GM18861 (cell line): ENCODE results near the gene C9orf72.
"Not testable (repeated sequence)": the region's sequence is repeated elsewhere in the genome, so short reads cannot be mapped to it uniquely, and the experiment has no call there.

Experiments
- ATAC-seq: cut with Tn5 transposase; IDR thresholded peaks from one replicate; pipeline ENCODE4 v1.9.1; 2021; ENCODE audit not compliant: unreplicated experiment

C9orf72 gene

GRCh38 chr9:27519466-27520465 is 53.5 kb downstream of the C9orf72 start:
- ATAC-seq, result no peak

DNA sequence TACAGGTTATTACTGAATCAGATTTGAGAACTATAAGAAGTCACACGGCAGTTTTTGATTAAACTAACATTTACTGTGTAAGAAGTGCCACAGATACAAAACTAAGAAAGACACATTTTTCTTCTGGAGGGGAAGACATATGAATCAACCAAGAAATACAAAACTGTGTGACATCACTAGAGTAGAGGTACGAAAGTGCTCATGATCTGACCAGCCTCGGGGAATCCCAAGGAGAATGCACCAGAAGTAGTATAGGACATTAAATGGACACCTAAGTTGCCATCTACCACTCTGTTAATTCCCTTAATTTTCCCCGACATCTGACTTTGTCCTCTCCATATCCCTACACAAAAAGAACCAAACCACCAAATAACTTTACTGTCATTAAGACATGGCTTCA is 54.5 kb downstream of the C9orf72 start:
- ATAC-seq, result no peak

DNA sequence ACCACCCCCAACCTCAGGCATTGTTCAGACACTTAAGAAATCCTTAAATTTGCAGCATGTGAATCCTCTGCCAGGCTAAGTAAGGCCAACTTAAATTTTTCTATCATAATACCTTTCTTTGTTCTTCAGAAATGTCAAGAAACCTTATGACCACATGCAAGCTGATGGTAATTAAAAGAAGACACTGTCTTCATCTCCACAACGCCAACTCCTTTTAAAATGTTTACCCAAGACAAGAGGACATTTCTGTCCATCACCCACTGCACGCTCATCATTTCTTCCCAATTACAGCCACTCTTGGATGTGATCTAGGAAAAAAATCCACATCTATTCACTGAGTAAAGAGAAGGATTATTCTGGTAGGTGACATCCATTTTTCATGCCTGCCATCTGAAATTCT is 55.3 kb downstream of the C9orf72 start:
- no peak for ATAC-seq

- ATAC-seq, result no peak
These were observed 58.7 kb downstream of the C9orf72 start for GRCh38 chr9:27514551-27514950.

DNA sequence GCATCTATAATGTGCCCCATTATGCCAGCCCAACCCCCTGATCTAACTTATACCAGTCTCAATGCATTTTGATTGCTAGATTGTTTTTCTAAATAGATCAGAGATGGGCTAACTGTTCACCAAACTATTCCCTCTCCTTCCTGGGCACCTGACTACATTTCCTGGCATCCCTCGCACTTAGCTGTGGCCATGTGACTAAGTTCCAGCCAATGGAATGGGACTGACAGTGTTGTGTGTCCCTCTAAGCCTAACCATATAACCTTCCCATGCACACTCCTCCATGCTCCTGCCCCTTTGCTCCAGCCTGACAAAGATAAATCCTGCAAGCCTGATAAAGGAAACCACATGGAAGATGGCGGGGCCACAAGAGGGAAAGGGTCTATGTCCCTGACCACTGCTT is 61.5 kb downstream of the C9orf72 start:
- ATAC-seq, result no peak

DNA sequence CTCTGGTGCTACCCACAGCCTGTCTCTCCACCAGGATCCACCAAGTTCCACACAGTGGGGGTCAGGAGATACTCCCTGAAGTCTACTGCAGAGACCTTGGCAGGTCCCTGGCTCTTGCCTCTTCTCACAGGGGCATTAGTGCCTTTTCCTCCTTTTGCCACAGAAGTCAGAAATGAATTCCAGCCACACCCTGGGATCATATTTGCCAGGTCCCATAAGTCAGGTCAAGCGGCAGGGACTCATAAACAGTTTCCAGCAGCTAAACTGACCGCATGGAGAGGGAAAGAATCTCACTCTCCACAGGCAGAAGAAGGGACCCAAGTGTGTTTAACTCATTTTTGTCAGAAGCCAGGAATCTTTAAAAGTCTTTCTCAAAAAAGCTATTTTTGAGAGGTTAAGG is 62.5 kb downstream of the C9orf72 start:
- ATAC-seq, result no peak

GRCh38 chr9:27506981-27507380 is 66.3 kb downstream of the C9orf72 start:
- ATAC-seq, result no peak

DNA sequence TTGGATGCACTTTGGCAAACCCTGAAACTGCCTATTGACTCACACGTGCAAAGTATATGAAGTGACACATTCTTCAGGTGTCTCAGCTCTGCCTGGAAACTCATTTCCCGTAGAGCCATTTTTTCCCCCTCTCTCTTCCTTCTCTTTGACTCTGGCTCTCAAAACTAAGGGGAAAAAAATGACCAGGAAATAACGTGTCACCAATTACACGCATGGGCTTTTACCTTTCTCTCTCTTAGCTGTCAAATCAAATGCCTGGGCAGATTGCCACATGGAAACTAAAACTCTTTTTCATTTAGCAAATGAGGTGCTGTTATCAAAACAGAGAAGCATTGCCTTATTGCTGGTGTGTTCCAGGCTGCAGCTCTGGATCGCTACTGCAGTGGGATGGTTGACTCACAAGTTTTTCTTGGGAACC is 67.5 kb downstream of the C9orf72 start:
- no peak for ATAC-seq

- no peak for ATAC-seq
These were observed 69.0 kb downstream of the C9orf72 start for GRCh38 chr9:27504259-27504658.

DNA sequence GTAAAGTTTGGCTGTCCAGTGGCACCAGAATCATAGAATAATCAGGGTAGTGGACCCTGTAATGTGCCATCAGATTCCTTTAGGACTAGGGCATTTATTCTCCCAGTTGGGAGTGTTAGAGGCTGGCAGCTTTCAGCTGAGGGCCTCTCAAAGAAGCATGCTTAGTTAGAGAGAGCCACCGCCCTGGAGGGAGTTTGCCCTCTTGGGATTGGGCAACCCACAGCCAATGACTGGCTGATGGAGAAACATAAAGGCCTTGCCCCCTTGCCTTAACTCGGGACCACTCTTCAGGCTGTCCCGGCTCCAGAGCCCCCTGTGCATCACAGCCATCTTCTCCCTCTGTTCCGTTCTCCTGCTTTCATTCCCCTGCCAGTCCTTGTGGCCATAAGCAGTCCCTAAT is 69.7 kb downstream of the C9orf72 start:
- no peak for ATAC-seq

DNA sequence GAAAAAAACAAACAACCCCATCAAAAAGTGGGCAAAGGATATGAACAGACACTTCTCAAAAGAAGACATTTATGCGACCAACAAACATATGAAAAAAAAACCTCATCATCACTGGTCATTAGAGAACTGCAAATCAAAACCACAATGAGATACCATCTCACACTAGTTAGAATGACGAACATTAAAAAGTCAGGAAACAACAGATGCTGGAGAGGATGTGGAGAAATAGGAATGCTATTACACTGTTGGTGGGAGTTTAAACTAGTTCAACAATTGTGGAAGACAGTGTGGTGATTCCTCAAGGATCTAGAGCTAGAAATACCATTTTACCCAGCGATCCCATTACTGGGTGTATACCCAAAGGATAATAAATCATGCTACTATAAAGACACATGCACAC is 72.4 kb downstream of the C9orf72 start:
- ATAC-seq, result not testable (repeated sequence)

GRCh38 chr9:27499451-27499850 is 73.8 kb downstream of the C9orf72 start:
- ATAC-seq, result peak; percentile 51

GRCh38 chr9:27497883-27498417 is 75.3 kb downstream of the C9orf72 start:
- ATAC-seq, result no peak
